MM.1S (cell line): ENCODE measurements around the gene TUBB4B.

Source experiments
- EZH2 ChIP-seq: fragments of 300-600 bp; sonication (generic); optimal IDR thresholded peaks from 2 replicates; pipeline ENCODE3; 2017; ENCODE audit warnings: low read depth, mild to moderate bottlenecking, antibody characterized with exemption, low read length, mixed read lengths
- TF ChIP-seq, protein P1 (sequence below): fragments of 300-600 bp; sonication (generic); IDR thresholded peaks from 2 replicates; pipeline ENCODE4 v1.5.1; 2016; ENCODE audit warnings: antibody characterized with exemption, low read length, mixed read lengths

DNA sequence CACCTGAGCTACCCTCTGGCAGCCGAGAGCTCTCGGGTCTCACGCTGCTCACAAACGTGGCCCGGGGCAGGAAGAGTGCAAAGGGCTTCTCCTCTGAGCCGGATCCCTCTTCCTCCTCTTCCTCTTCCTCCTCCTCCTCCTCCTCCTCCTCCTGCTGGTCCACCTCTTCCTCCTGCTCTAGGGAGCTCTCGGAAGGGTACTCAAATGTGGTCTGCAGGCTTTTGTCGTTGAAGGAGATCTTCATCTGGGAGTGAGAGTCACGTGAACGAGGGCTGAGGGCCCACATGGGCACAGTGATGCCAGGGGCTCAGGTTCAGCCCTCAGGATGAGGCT, 48.7 kb upstream of the TUBB4B start:
- TF ChIP-seq, protein P1, sequence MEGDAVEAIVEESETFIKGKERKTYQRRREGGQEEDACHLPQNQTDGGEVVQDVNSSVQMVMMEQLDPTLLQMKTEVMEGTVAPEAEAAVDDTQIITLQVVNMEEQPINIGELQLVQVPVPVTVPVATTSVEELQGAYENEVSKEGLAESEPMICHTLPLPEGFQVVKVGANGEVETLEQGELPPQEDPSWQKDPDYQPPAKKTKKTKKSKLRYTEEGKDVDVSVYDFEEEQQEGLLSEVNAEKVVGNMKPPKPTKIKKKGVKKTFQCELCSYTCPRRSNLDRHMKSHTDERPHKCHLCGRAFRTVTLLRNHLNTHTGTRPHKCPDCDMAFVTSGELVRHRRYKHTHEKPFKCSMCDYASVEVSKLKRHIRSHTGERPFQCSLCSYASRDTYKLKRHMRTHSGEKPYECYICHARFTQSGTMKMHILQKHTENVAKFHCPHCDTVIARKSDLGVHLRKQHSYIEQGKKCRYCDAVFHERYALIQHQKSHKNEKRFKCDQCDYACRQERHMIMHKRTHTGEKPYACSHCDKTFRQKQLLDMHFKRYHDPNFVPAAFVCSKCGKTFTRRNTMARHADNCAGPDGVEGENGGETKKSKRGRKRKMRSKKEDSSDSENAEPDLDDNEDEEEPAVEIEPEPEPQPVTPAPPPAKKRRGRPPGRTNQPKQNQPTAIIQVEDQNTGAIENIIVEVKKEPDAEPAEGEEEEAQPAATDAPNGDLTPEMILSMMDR = no peak
- no peak for TF ChIP-seq EZH2
